ENCODE results near the gene THYN1. TPM values are rescaled to one million over a fixed set of nuclear protein-coding genes. Genes with fewer than 3 reads are reported as not detected.

Gene THYN1
- total RNA-seq, result 10 to 100 TPM; 32.8 to 91.0 (median 47.9) TPM
- 10 to 100 TPM; 59.4 to 74.0 (median 60.7) TPM for polyA plus RNA-seq
- long read RNA-seq, donor 1, transcript THYN1-203 (8 exons, 943 nt), result major isoform, 17 of 61 reads
- long read RNA-seq, donor 1, transcript THYN1-201 (7 exons, 1,299 nt), result minor isoform, 7 of 61 reads
- long read RNA-seq, donor 1, transcript THYN1-204 (8 exons, 893 nt), result minor isoform, 16 of 61 reads
- long read RNA-seq, donor 1, partial matches to known transcripts, result 15 of 61 reads
- long read RNA-seq, donor 1, other reads (novel, unspliced or antisense), result 0 of 61 reads
- long read RNA-seq, donor 2, transcript THYN1-204 (8 exons, 893 nt), result major isoform, 10 of 20 reads
- long read RNA-seq, donor 2, partial matches to known transcripts, result 0 of 20 reads
- long read RNA-seq, donor 2, other reads (novel, unspliced or antisense), result 0 of 20 reads
- long read RNA-seq, donor 3, transcript THYN1-204 (8 exons, 893 nt), result major isoform, 12 of 26 reads
- long read RNA-seq, donor 3, transcript THYN1-203 (8 exons, 943 nt), result minor isoform, 8 of 26 reads
- long read RNA-seq, donor 3, partial matches to known transcripts, result 0 of 26 reads
- long read RNA-seq, donor 3, other reads (novel, unspliced or antisense), result 0 of 26 reads
- long read RNA-seq, donor 4, transcript THYN1-201 (7 exons, 1,299 nt), result minor isoform, 10 of 51 reads
- long read RNA-seq, donor 4, transcript THYN1-203 (8 exons, 943 nt), result minor isoform, 11 of 51 reads
- long read RNA-seq, donor 4, transcript THYN1-202 (7 exons, 835 nt), result minor isoform, 5 of 51 reads
- long read RNA-seq, donor 4, transcript THYN1-204 (8 exons, 893 nt), result major isoform, 21 of 51 reads
- long read RNA-seq, donor 4, partial matches to known transcripts, result 2 of 51 reads
- long read RNA-seq, donor 4, other reads (novel, unspliced or antisense), result 2 of 51 reads
- long read RNA-seq, donor 5, transcript THYN1-203 (8 exons, 943 nt), result major isoform, 24 of 74 reads
- long read RNA-seq, donor 5, transcript THYN1-201 (7 exons, 1,299 nt), result minor isoform, 15 of 74 reads
- long read RNA-seq, donor 5, transcript THYN1-204 (8 exons, 893 nt), result minor isoform, 23 of 74 reads
- long read RNA-seq, donor 5, partial matches to known transcripts, result 3 of 74 reads
- long read RNA-seq, donor 5, other reads (novel, unspliced or antisense), result 7 of 74 reads
- long read RNA-seq, donor 6, transcript THYN1-201 (7 exons, 1,299 nt), result minor isoform, 6 of 38 reads
- long read RNA-seq, donor 6, transcript THYN1-203 (8 exons, 943 nt), result major isoform, 20 of 38 reads
- long read RNA-seq, donor 6, transcript THYN1-204 (8 exons, 893 nt), result minor isoform, 7 of 38 reads
- long read RNA-seq, donor 6, partial matches to known transcripts, result 2 of 38 reads
- long read RNA-seq, donor 6, other reads (novel, unspliced or antisense), result 2 of 38 reads
- long read RNA-seq, donor 7, transcript THYN1-204 (8 exons, 893 nt), result major isoform, 11 of 17 reads
- long read RNA-seq, donor 7, partial matches to known transcripts, result 0 of 17 reads
- long read RNA-seq, donor 7, other reads (novel, unspliced or antisense), result 0 of 17 reads
- long read RNA-seq, donor 8, transcript THYN1-202 (7 exons, 835 nt), result minor isoform, 5 of 52 reads
- long read RNA-seq, donor 8, transcript THYN1-204 (8 exons, 893 nt), result major isoform, 17 of 52 reads
- long read RNA-seq, donor 8, transcript THYN1-201 (7 exons, 1,299 nt), result minor isoform, 7 of 52 reads
- long read RNA-seq, donor 8, transcript THYN1-203 (8 exons, 943 nt), result minor isoform, 6 of 52 reads
- long read RNA-seq, donor 8, partial matches to known transcripts, result 15 of 52 reads
- long read RNA-seq, donor 8, other reads (novel, unspliced or antisense), result 0 of 52 reads
- long read RNA-seq, donor 9, transcript THYN1-204 (8 exons, 893 nt), result major isoform, 13 of 30 reads
- long read RNA-seq, donor 9, transcript THYN1-201 (7 exons, 1,299 nt), result minor isoform, 6 of 30 reads
- long read RNA-seq, donor 9, transcript THYN1-203 (8 exons, 943 nt), result minor isoform, 9 of 30 reads
- long read RNA-seq, donor 9, partial matches to known transcripts, result 0 of 30 reads
- long read RNA-seq, donor 9, other reads (novel, unspliced or antisense), result 0 of 30 reads
- long read RNA-seq, donor 10, transcript THYN1-204 (8 exons, 893 nt), result major isoform, 9 of 16 reads
- long read RNA-seq, donor 10, partial matches to known transcripts, result 0 of 16 reads
- long read RNA-seq, donor 10, other reads (novel, unspliced or antisense), result 0 of 16 reads

GRCh38 chr11:134253188-134253993, at the start of gene THYN1, which contains the start of gene ACAD8:
Gene THYN1 (minus strand): TSS chr11:134253352. CDS start chr11:134252882, 470 bp downstream.
Gene ACAD8 (plus strand): TSS chr11:134253568. CDS start chr11:134253601, 33 bp downstream.
- Histone ChIP-seq H3K4me3 (peak within 1 kb of the TSS; percentile 48 to 90 (median 76)), H3K27ac (peak within 1 kb of the TSS in 3 of 5 donors; percentile 29 to 67 (median 31)), H3K9me3 (replicated peaks in 1 of 3) (no peaks in the 10 kb centered on the region), H3K4me1 (replicated peaks in 1 of 2) (peaks cover 7 to 21% of the 10 kb centered on the region in 2 donors), H3K27me3 (no peaks in the 10 kb centered on the region), H3K36me3 (replicated peaks in 1 of 2) (peaks cover 0 to 33% of the 10 kb centered on the region in 2 donors)
- intact Hi-C loops (cut with DNase I), result no loop called here
- WGBS, 4 donors, result 0% methylated on average over 18 to 70 of the region's 70 CpGs; no CpG with 5 or more reads in 1 of the 4 donors
- peak; percentile 13 to 66 for TF ChIP-seq POLR2A (IDR thresholded peaks at IDR 0.05)
- TF ChIP-seq CTCF (IDR thresholded peaks at IDR 0.05), result peak; percentile 32 to 66 (median 48)
- DNase-seq, result peak; percentile 96 to 98 (median 97)

- no peak overlapping the region for H3K27ac ChIP-seq
- no peak overlapping the region for H3K4me3 ChIP-seq
- H3K27me3 ChIP-seq, result no peaks in the 10 kb centered on the region
- no peak for TF ChIP-seq CTCF (IDR thresholded peaks at IDR 0.05)
- no peak for TF ChIP-seq POLR2A (IDR thresholded peaks at IDR 0.05)
- H3K4me1 ChIP-seq (replicated peaks in 1 of 2), result no peaks in the 10 kb centered on the region
- no peak for DNase-seq
- WGBS, 4 donors, result 61 to 88% (median 78%) methylated on average over 9 of the region's 9 CpGs
- intact Hi-C loops (cut with DNase I), result no loop called here
- H3K9me3 ChIP-seq (replicated peaks in 1 of 3), result no peaks in the 10 kb centered on the region
- no peaks in the 10 kb centered on the region for H3K36me3 ChIP-seq (replicated peaks in 1 of 2)
Observed at GRCh38 chr11:134294664-134295063, 41.5 kb upstream of the THYN1 start.

Measured in adrenal gland (tissue), 19 donors.